NCI-H1930 (cell line): ENCODE results near the gene TBC1D3I.
"Not testable (repeated sequence)": the region's sequence is repeated elsewhere in the genome, so short reads cannot be mapped to it uniquely, and the experiment has no call there.

Experiments
- DNase-seq, 2 experiments: peaks; one replicate each; lab custom pipeline; 2025; lab: John Stamatoyannopoulos, UW

TBC1D3I gene

DNA sequence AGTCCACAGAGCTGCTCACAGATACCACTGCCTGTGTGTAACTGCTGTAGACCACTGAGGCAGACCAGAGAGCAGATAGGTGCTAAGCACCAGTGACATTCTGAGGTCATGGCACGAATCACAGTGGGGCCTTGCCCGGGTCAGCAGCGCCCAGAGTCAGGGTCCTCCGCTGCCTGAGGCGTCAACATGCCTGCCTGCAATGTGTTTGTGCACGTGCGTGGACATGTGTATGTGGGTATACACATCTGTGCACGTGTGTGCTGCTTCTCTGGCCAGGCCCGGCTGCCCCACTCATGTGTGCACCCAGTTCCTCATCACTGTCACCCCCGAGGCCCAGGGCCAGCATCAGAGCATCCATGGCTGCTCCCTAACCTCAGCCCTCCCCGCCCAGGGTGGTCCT is at the start of gene TBC1D3I:
TSS of gene TBC1D3I (minus strand) at position 101 of the 400 bp plus-strand sequence. CDS start 1,585 bp downstream, outside the sequence.
- DNase-seq, result not testable (repeated sequence)

DNA sequence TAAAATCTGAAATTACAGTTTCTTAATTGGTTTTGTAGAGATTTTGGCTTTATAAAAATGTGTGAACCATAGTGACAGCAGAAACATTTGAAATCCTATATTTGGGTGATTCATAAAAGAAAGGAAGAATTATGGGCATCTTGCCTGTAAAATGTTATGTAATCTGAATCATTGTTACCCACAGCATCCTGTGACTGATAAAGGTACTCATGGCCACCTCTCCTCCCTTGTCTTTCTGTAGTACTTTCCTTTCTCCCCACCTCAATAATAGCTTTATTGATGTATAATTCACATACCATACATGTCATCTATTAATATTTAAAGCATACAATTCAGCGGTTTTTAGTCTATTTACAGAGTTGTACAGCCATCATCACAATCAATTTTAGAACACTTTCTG is 30.8 kb upstream of the TBC1D3I start:
- DNase-seq, result not testable (repeated sequence)

DNA sequence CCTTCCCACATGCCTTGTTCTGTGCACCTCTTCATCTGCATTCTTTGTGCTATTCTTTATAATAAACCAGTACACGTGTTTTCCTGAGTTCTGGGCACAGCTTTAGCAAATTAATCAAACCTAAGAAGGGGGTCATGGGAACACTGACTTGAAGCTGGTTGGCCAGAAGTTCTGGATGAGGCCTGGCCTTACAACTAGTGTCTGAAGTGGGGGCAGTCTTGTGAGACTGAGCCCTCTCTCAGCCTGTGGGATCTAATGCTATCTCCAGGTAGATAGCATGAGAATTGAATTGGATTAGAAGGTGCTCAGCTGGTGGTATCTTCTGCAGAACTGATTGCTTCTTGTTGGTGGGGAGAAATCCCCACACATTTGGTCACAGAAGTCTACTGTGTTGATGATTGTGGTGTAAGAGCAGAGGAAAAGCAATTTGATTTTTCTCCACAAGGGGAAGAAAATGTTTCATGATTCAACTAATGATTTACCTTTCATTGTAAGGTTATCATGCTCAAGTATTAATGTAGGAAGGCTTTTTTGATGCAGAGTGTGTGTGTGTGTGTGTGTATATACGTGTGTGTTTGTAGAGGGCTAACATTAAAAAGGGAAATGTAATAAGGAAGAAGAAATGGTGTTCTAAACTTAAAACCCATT is 25.7 kb upstream of the TBC1D3I start:
- DNase-seq, result not testable (repeated sequence)

DNA sequence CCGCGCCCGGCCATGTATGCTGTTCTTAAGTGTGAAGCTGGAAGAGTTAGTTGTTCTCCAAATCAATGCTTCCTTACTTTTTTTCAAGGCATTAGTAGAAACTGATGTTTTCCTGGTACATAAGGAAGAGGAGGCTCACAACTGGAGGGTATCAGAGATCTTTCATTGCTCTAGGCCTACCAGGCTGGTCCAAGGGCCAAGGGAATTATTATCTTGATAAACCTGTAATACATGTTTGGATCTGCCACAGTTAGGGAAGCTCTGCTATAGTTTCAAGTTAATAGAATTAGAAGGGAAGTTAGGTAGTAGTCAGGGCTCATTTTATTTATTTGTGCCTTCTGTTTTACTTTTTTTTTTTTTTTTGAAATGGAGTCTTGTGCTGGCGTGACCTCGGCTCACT is 19.8 kb upstream of the TBC1D3I start:
- DNase-seq, result not testable (repeated sequence)

DNA sequence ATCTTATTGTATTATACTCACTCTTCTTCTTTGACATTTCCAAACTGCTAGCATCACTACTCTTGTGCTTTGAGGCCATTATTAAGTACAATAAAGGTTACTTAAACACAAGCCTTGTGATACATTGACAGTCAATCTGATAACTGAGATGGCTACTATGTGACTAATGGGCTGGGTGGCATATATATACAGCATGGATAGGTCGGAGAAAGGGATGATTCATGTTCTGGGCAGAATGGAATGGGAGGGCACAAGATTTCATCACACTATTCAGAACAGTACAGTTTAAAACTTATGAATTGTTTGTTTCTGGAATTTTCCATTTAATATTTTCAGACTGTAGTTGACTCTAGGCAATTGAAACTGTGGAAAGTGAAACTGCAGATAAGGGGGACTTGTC is 18.9 kb upstream of the TBC1D3I start:
- DNase-seq, result not testable (repeated sequence)

DNA sequence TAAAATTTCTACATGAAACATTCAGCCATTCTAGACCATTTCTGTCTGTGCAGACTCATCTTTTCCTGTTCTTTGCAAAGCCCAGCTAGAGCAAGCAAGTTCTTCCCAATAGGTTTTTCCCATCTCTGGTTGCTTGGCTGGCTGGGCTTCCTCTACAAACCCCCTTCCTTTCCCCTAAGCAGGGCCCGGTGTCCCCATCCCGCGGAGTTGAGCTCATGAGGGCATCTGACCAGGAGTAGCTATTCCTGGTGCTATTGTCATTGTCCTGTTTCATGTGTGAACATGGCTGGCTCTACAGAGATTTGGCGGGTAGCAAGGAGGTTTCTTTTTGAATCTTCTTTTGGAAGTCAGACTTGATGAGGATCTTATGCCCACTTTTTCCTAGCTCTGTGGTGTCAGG is 22.3 kb downstream of the TBC1D3I start:
- DNase-seq, result not testable (repeated sequence)

DNA sequence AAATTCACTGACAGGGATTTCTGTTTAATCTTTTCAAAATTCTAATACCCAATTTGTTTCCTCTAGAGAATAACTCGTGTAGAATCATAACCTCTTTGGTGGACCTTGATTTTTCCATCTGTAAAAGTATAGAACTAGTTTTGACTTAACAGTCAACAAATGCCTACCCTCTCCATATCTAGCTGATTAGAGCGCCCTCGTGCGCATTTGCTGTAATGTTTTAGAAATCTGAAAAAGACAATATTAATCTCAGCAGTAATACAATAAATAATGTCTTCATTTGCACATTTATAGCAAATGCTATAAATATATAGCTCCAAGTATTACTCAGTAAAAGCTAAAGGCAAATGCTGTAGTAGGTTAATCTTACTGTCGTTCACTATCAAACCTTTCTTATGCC is 34.7 kb downstream of the TBC1D3I start:
- not testable (repeated sequence) for DNase-seq

DNA sequence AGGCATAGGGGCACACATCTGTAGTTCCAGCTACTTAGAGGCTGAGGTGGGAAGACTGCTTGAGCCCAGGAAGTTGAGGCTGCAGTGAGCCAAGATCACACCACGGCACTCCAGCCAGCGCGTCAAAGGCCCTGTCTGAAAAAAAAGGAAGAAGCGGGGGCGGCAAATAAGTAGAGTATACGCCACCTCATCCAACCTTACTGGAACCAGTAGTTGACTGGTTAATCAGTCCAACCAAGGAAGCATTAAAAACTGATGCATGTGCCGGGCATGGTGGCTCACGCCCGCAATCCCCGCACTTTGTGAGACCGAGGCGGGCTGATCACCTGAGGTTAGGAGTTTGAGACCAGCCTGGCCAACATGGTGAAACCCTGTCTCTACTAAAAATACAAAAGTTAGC is 41.4 kb downstream of the TBC1D3I start:
- DNase-seq, result not testable (repeated sequence)

DNA sequence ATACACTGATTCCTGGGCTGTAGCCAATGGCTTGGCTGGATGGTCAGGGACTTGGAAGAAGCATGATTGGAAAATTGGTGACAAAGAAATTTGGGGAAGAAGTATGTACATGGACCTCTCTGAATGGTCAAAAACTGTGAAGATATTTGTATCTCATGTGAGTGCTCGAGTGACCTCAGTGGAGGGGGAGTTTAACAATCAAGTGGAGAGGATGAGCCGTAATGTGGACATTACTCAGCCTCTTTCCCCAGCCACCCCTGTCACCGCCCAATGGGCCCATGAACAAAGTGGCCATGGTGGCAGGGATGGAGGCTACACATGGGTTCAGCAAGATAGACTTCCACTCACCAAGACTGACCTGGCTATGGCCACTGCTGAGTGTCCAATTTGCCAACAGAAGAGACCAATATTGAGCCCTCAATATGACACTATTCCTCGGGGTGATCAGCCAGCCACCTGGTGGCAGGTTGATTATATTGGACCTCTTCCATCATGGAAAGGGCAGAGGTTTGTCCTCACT is 42.7 kb downstream of the TBC1D3I start:
- DNase-seq, result not testable (repeated sequence)

DNA sequence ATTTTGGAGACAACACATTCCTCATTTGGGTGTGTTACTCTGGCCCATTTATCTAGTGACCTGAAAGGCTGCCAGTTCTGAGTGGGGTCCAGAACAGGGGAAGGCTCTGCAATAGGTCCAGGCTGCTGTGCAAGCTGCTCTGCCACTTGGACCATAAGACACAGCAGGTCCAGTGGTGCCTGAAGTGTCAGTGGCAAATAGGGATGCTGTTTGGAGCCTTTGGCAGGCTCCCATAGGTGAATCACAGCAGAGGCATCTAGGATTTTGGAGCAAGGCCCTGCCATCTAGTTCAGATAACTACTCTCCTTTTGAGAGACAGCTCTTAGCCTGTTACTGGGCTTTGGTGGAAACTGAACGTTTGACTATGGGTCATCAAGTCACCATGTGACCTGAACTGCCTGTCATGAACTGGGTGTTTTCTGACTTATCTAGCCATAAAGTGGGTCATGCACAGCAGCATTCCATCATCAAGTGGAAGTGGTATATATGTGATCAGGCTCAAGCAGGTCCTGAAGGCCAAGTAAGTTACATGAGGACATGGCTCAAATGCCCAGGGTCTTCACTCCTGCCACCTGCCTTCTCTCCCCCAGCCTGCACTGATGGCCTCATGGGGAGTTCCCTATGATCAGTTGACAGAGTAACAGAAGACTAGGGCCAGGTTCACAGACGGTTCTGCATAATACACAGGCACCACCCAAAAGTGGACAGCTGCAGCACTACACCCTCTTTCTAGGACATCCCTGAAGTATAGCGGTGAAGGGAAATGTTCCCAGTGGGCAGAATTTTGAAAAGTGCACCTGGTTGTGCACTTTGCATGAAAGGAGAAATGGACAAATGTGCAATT is 43.4 kb downstream of the TBC1D3I start:
- not testable (repeated sequence) for DNase-seq

DNA sequence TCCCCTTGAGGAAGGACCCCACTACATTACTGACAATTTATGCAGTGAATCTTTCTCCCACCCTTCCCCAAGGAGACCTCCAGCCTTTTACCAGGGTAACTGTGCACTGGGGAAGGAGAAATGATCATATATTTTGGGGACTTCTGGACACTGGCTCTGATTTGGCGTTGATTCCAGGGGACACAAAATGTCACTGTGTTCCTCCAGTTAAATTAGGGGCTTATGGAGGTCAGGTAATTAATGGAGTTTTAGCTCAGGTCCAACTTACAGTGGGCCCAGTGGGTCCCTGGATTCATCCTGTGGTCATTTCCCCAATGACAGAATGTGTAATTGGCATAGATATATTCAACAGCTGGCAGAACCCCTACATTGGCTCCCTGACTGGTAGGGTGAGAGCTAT is 44.8 kb downstream of the TBC1D3I start:
- not testable (repeated sequence) for DNase-seq

DNA sequence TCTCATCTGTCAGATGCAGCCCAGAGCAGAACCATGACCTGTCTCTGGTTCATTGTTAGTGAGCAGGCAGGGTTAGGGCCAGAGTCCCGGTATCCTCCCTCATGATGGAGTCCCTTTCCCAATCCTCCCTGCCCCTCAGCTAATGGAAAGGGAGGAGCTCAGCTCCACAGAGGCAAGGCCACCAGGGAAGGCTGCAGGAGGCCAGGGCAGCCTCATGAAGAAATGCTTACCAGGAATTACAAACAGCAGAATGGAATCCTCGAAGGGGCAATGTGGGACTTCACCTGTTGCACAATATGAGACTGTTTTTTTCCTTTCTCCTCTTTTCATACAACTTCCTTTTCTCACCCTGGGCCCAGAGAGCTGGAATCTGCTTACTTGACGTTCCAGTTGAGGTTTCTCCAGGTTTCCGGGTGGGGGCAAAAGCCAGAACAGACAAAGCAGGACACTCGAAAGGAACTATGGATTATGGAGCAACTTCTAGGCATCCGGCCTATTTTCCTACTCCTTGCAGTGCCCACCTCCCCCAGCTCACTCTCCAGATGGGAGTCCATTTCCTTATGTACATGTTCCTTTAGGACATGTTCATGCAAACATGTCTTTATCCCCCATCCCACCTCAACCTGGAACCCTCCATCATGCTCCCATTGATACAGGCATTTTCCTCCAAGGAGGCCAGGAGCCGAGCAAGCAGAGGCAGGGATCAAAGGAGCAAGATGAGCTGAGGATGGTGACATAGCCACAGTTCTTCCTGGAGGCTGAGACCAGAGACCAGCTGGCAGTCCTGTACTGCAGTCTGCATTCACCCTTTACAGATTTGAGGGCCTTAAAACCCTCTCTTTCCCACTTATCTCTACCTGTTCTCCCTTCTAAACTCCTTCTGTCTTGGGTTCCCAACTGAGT is 48.7 kb downstream of the TBC1D3I start:
- DNase-seq, result not testable (repeated sequence)

DNA sequence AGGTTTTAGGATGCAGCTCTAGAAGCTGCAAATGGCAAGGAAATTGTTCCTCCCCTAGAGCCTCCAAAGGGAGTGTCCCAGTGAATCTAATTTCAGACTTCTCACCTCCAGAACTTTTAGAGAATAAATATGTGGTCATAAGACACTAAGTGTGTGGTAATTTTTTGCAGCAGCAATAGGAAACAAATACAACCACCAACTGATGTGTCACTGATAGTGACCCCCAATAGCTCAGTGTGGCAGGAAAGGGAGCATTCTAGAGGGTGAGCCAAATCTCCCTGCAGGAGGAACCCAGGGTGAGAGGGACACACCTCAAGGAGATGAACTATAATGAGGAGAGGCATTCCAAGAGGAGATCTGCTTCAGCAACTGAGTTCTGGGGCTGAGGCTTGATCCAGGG is 49.5 kb downstream of the TBC1D3I start:
- DNase-seq, result no peak

DNA sequence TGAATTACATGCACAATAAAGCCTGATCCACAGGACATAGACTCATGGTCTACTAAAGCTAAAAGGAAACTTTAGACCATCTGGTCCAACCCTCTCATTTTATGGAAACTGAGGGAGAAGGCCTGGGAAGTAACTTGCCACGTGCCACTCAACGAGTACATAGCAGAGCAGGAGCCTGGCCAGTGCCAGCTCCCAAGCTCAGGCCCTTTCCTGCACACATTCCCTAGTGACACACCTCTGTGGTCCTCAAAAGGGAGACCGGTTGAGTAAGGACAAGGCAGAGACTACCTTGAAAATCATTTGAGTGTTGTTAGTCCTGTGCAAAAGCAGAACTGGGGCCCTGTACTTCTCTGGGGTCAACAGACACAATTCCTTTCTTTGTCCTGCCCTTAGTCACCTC is 50.7 kb downstream of the TBC1D3I start:
- no peak for DNase-seq

DNA sequence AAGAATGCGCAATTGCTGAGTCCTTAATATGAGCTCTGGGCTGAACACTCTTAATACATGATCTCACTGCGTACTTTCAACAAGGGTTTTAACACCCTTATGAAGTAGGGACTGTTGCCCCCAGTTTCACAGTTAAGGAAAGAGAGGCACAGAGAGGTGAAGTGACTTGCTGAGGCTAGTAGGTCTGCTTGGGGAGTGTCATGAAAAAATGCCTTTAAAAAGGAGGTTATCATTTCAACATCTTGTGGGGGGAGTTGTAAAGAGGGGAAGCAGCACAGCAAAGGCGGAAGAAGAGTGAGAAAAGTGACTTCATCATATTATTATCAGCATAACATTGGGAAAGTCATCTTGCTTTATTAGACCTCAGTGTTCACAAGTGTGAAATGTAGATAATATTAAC is 51.4 kb downstream of the TBC1D3I start:
- no peak for DNase-seq

DNA sequence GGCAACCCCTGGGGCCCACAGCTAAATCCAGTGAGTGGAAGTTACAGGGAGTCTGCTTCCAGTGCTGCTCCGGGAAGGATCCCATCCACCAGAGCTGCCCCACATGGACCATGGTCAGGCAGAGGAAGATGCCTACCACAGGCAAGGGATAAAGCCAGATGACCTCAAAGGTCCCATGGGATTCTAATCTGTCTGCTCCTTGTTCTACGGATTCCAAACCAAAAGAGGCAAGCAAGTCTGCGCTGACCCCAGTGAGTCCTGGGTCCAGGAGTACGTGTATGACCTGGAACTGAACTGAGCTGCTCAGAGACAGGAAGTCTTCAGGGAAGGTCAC is 52.1 kb downstream of the TBC1D3I start:
- no peak for DNase-seq

DNA sequence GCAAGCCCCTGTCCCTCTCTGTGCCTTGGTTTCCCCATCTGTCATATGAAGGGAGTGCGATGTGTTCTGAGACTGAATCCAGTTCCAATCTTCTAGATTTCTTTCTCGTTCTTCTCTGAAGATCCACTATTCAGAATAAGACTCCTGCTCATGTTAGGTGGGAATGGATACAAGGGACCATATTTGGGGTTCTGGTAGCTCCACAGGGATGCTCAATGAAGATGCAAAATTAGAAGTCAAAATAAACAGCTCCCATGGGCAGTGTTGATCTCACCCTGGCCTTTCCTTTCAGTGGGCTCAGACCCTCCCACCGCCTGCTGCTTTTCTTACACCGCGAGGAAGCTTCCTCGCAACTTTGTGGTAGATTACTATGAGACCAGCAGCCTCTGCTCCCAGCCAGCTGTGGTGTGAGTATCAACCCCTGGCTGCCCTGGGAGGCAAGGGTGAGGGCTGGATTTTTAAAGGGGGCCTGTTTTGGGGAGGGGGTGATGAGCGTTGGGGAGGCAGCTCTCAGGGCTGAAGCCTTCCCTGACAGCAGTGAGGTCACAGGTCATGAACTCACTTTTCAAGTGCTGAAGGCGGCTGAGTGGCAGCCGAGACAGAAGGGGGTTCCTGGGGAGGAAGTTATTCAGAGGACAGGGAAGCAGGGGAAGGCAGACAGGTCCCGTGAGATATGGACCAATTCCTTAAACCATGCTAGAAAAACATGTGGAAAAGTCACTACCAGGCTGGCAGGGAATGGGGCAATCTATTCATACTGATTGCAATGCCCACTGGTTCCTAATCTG is 52.7 kb downstream of the TBC1D3I start:
- not testable (repeated sequence) for DNase-seq

DNA sequence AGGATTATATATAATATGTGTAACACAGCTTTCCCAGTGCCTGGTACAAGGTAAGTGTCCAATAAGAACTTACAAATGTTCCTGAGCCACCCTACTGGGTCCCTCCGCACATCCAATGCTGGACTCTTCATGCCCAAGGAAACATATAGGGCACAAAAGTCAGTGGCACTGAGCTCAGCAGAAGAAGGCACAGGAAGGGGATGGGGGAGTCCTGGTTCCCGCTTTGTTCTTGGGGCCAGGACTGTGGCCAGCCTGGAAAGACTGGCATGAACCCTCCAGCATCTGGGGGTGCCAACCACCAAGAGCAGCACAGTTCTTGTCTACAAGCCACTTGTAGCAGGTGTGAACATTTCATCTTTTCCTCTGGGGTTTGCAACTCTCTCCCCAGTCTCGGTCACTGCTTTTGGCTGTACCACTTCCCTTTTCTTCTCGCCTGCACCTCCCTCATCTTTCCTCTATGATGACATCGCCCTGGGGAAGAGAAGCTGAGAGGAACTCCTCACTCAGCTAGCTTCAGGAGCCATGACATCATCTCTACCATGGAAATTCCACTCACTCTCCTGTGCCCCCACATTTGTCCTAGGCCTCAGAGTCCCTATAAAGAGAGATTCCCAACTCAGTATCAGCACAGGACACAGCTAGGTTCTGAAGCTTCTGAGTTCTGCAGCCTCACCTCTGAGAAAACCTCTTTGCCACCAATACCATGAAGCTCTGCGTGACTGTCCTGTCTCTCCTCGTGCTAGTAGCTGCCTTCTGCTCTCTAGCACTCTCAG is 53.7 kb downstream of the TBC1D3I start, which contains the start of gene CCL4L2:
TSS of gene CCL4L2 (plus strand) at position 625 of the 773 bp plus-strand sequence.
- DNase-seq, result not testable (repeated sequence)

DNA sequence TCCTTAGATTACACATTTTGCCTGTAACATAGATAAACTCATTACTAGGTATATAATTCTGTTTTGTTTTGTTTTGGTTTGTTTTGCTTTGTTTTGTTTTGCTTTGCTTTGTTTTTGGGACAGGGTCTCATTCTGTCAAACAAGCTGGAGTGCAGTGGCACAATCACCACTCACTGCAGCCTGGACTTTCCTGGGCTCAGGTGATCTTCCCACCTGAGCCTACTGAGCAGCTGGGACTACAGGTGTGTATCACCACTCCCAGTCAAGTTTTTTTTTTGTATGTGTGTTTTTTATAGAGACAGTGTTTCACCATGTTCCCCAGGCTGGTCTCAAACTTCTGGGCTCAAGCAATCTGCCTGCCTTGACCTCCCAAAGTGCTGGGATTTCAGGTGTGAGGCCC is 54.8 kb downstream of the TBC1D3I start:
- DNase-seq, result no peak

DNA sequence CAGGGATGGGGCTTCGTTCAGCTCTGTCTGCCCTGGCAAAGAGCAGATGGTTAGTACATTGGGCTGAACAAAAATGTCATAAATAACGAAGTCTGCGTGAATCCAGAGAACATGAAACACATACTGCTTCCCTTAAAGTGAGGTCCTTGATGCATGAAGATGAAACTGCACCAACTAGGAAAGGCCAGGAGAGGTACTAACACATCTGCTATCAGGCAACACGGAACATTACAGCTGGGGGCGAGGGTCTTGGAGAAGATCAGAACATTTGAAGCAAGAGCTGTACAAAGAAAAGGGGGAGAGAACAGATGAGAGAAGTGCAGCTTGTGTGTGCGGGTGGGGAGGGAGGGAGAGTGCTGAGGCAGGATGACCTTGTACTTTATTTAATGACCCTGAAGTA is 57.0 kb downstream of the TBC1D3I start:
- DNase-seq, result not testable (repeated sequence)

DNA sequence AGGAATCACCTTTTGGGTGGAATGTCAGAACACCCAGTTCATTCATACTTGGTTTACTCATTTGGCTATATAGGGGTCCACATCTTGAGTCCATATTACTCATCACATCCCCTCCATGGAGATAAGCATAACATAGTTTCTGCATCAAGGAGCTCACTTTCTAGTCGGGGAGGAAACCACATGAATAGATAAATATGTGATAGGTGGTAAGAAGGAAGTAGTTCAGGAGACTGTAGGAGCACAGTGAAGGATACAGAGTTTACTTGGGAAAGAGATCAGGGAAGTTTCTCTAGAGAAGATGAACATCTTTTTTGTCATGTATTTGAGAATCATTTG is 57.9 kb downstream of the TBC1D3I start:
- not testable (repeated sequence) for DNase-seq
